GM23338 (cell line): ENCODE data around the gene ADAMTSL2. TPM values are rescaled to one million over a fixed set of nuclear protein-coding genes. Genes with fewer than 3 reads are reported as not detected.

Experiments
- ATAC-seq: fragments of 200-7000 bp; cut with Tn5 transposase; 3 replicates; pipeline ENCODE4 v1.9.1; 2020
- DNase-seq: peaks from one replicate; pipeline ENCODE4 v3.0.0-alpha.2; 2015; ENCODE audit warnings: low spot score
- H2AFZ ChIP-seq: fragments of 200-600 bp; sonication (generic); 2 replicates; pipeline ENCODE4 v1.8.0; 2016; ENCODE audit warnings: antibody characterized with exemption, mild to moderate bottlenecking, moderate library complexity
- H3F3A ChIP-seq: fragments of 200-600 bp; sonication (generic); replicated peaks from 2 replicates; pipeline ENCODE4 v1.8.0; 2017; ENCODE audit warnings: antibody characterized with exemption, mixed run types, low read depth
- H3K27ac ChIP-seq: fragments of 200-600 bp; sonication (generic); 2 replicates; pipeline ENCODE4 v1.6.1; 2016; ENCODE audit warnings: low read depth
- H3K27me3 ChIP-seq: fragments of 200-600 bp; sonication (generic); 2 replicates; pipeline ENCODE4 v1.8.0; 2016; ENCODE audit warnings: mild to moderate bottlenecking, mixed run types, moderate library complexity; ENCODE audit not compliant: insufficient read depth
- H3K36me3 ChIP-seq: fragments of 200-600 bp; sonication (generic); 2 replicates; pipeline ENCODE4 v1.8.0; 2016; ENCODE audit warnings: mild to moderate bottlenecking; ENCODE audit not compliant: insufficient read depth
- H3K4me1 ChIP-seq: fragments of 200-600 bp; sonication (generic); 2 replicates; pipeline ENCODE4 v1.8.0; 2016; ENCODE audit warnings: mild to moderate bottlenecking, moderate library complexity; ENCODE audit not compliant: insufficient read depth
- H3K4me2 ChIP-seq: fragments of 200-600 bp; sonication (generic); 2 replicates; pipeline ENCODE4 v1.7.1; 2017; ENCODE audit warnings: mixed run types
- H3K4me3 ChIP-seq: fragments of 200-600 bp; sonication (generic); 2 replicates; pipeline ENCODE4 v1.6.1; 2016; ENCODE audit warnings: mixed run types
- H3K79me2 ChIP-seq: fragments of 200-600 bp; sonication (generic); replicated peaks from 2 replicates; pipeline ENCODE4 v1.8.0; 2017; ENCODE audit warnings: mild to moderate bottlenecking; ENCODE audit not compliant: insufficient read depth
- H3K9me2 ChIP-seq: fragments of 200-600 bp; sonication (generic); 2 replicates; pipeline ENCODE4 v1.8.0; 2017; ENCODE audit not compliant: insufficient read depth
- H4K20me1 ChIP-seq: fragments of 200-600 bp; sonication (generic); replicated peaks from 2 replicates; pipeline ENCODE4 v1.8.0; 2017; ENCODE audit warnings: mild to moderate bottlenecking; ENCODE audit not compliant: insufficient read depth
- H3K27ac Mint-ChIP-seq: 2 replicates; pipeline ENCODE4 v1.8.0; 2020; ENCODE audit warnings: inconsistent platforms, mild to moderate bottlenecking, moderate library complexity, mixed read lengths
- H3K27me3 Mint-ChIP-seq: 3 replicates; pipeline ENCODE4 v1.8.0; 2022; ENCODE audit warnings: low read depth, mild to moderate bottlenecking, moderate library complexity, mixed read lengths, inconsistent platforms; ENCODE audit not compliant: insufficient read depth, poor library complexity
- H3K36me3 Mint-ChIP-seq: 3 replicates; pipeline ENCODE4 v1.8.0; 2021; ENCODE audit warnings: low read depth, mild to moderate bottlenecking, inconsistent platforms, moderate library complexity, mixed read lengths
- H3K4me1 Mint-ChIP-seq: 3 replicates; pipeline ENCODE4 v1.8.0; 2020; ENCODE audit warnings: mild to moderate bottlenecking, inconsistent platforms, mixed read lengths
- H3K4me3 Mint-ChIP-seq: 3 replicates; pipeline ENCODE4 v1.8.0; 2021; ENCODE audit warnings: moderate library complexity, mild to moderate bottlenecking, inconsistent platforms, mixed read lengths
- H3K9me3 Mint-ChIP-seq: 3 replicates; pipeline ENCODE4 v1.8.0; 2020; ENCODE audit warnings: moderate library complexity, mild to moderate bottlenecking, inconsistent platforms, mixed read lengths
- EZH2 ChIP-seq: fragments of 200-600 bp; sonication (generic); IDR thresholded peaks from one replicate; pipeline ENCODE4 v1.8.0; 2017; ENCODE audit warnings: antibody characterized with exemption, mild to moderate bottlenecking, low read depth; ENCODE audit not compliant: unreplicated experiment
- JUNB ChIP-seq: IDR thresholded peaks from one replicate; pipeline ENCODE4 v1.6.1; 2016; ENCODE audit warnings: antibody characterized with exemption; ENCODE audit not compliant: unreplicated experiment
- POLR2AphosphoS5 ChIP-seq: IDR thresholded peaks from 2 replicates; pipeline ENCODE4 v1.6.1; 2016; ENCODE audit warnings: antibody characterized with exemption, low read depth
- STAT1 ChIP-seq: IDR thresholded peaks from one replicate; pipeline ENCODE4 v1.6.1; 2016; ENCODE audit warnings: antibody characterized with exemption; ENCODE audit not compliant: unreplicated experiment
- ZNF114 ChIP-seq: fragments of 250-450 bp; sonication (Bioruptor Pico); IDR thresholded peaks from 2 replicates; pipeline ENCODE4 v1.5.0; 2020; ENCODE audit warnings: mild to moderate bottlenecking, moderate library complexity
- polyA plus RNA-seq: library from polyadenylated mRNA; unstranded; fragments of >200 nt; fragmentation: Nextera tagmentation; extraction: Ambion mirVana; gene quantifications from 2 replicates; pipeline ENCODE4 v1.2.1, GENCODE V29; 2016
- total RNA-seq: library from RNA; depleted of rRNA; stranded (reverse); fragments of >200 nt; shearing (Covaris generic); gene quantifications from 2 replicates; pipeline ENCODE4 v1.2.3, GENCODE V29; 2014
- TF ChIP-seq, protein P1 (sequence below): fragments of 250-450 bp; sonication (Bioruptor Pico); IDR thresholded peaks from 2 replicates; pipeline ENCODE4 v1.5.0; 2020; ENCODE audit warnings: mild to moderate bottlenecking, moderate library complexity
- TF ChIP-seq, protein P2 (sequence below): IDR thresholded peaks from one replicate; pipeline ENCODE4 v1.6.1; 2018; ENCODE audit warnings: antibody characterized with exemption; ENCODE audit not compliant: unreplicated experiment
- TF ChIP-seq, protein P3 (sequence below): IDR thresholded peaks from 2 replicates; pipeline ENCODE4 v1.6.1; 2016; ENCODE audit warnings: antibody characterized with exemption
- TF ChIP-seq, protein P4 (sequence below), 2 experiments: fragments of 200-600 bp in 1 of 2; sonication (generic) in 1 of 2; conservative IDR thresholded peaks; 2 replicates each; pipeline versions ENCODE4 v1.5.1 to v1.6.1; 2016 to 2017; ENCODE audit warnings: antibody characterized with exemption in 2 of 2, low read depth in 2 of 2, mild to moderate bottlenecking in 2 of 2, moderate library complexity in 1 of 2

Gene ADAMTSL2
- total and polyA plus RNA-seq, 2 experiments from 2014 or later: 0.15 to 0.66 TPM

DNA sequence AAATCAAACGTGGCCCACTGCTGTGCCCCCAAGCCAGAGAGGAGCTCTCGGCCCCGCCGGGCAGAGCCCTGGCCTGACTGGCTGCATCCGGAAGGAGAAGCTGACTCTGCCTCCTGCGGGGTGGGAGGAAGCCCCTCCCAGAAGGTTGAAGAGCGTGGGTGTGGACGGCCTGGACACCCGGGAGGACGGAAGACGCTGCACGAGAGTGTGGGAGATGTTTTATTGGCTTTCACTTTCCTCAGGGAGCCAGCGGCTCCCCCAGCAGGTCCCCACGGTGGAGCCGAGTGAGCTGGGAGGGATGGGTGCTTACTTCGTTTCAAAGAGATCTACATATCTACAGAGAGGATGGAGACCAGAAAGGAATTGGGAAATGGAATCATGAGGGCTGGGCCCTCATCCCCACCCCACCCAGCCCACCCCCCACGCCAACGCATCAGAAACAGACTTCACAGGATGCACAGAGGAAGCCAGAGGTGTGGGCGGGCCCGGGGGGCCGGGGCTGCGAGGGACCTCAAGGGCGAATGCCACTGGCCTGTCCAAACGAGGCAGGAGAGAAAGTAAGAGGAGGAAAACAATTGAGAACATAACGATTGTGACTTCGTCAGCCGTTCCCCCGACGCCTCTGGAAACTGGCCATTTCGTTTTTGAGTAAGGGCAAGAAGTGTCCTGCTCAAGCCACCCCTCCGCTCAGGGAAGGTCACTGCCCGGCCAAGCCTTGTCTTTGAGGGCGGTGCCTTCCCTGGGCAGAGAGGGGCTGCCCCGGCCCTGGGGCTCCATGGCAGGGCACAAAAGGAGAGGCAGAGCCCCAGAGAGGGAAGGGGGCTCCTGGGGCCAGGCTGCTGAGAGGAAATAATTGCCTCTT lies 42.6 kb downstream of the ADAMTSL2 start:
- H3K4me1 ChIP-seq: no peaks in the 10 kb centered on the region
- no peaks in the 10 kb centered on the region for H3K9me3 Mint-ChIP-seq
- TF ChIP-seq EZH2 (no peak), POLR2AphosphoS5 (no peak), STAT1 (no peak), ZNF114 (CRISPR knock-in tag) (no peak), JUNB (no peak)
- TF ChIP-seq, protein P1, sequence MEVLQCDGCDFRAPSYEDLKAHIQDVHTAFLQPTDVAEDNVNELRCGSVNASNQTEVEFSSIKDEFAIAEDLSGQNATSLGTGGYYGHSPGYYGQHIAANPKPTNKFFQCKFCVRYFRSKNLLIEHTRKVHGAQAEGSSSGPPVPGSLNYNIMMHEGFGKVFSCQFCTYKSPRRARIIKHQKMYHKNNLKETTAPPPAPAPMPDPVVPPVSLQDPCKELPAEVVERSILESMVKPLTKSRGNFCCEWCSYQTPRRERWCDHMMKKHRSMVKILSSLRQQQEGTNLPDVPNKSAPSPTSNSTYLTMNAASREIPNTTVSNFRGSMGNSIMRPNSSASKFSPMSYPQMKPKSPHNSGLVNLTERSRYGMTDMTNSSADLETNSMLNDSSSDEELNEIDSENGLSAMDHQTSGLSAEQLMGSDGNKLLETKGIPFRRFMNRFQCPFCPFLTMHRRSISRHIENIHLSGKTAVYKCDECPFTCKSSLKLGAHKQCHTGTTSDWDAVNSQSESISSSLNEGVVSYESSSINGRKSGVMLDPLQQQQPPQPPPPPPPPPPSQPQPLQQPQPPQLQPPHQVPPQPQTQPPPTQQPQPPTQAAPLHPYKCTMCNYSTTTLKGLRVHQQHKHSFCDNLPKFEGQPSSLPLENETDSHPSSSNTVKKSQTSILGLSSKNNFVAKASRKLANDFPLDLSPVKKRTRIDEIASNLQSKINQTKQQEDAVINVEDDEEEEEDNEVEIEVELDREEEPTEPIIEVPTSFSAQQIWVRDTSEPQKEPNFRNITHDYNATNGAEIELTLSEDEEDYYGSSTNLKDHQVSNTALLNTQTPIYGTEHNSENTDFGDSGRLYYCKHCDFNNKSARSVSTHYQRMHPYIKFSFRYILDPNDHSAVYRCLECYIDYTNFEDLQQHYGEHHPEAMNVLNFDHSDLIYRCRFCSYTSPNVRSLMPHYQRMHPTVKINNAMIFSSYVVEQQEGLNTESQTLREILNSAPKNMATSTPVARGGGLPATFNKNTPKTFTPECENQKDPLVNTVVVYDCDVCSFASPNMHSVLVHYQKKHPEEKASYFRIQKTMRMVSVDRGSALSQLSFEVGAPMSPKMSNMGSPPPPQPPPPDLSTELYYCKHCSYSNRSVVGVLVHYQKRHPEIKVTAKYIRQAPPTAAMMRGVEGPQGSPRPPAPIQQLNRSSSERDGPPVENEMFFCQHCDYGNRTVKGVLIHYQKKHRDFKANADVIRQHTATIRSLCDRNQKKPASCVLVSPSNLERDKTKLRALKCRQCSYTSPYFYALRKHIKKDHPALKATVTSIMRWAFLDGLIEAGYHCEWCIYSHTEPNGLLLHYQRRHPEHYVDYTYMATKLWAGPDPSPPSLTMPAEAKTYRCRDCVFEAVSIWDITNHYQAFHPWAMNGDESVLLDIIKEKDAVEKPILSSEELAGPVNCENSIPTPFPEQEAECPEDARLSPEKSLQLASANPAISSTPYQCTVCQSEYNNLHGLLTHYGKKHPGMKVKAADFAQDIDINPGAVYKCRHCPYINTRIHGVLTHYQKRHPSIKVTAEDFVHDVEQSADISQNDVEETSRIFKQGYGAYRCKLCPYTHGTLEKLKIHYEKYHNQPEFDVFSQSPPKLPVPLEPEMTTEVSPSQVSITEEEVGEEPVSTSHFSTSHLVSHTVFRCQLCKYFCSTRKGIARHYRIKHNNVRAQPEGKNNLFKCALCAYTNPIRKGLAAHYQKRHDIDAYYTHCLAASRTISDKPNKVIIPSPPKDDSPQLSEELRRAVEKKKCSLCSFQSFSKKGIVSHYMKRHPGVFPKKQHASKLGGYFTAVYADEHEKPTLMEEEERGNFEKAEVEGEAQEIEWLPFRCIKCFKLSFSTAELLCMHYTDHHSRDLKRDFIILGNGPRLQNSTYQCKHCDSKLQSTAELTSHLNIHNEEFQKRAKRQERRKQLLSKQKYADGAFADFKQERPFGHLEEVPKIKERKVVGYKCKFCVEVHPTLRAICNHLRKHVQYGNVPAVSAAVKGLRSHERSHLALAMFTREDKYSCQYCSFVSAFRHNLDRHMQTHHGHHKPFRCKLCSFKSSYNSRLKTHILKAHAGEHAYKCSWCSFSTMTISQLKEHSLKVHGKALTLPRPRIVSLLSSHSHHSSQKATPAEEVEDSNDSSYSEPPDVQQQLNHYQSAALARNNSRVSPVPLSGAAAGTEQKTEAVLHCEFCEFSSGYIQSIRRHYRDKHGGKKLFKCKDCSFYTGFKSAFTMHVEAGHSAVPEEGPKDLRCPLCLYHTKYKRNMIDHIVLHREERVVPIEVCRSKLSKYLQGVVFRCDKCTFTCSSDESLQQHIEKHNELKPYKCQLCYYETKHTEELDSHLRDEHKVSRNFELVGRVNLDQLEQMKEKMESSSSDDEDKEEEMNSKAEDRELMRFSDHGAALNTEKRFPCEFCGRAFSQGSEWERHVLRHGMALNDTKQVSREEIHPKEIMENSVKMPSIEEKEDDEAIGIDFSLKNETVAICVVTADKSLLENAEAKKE (CRISPR knock-in tag): no peak
- TF ChIP-seq, protein P2, sequence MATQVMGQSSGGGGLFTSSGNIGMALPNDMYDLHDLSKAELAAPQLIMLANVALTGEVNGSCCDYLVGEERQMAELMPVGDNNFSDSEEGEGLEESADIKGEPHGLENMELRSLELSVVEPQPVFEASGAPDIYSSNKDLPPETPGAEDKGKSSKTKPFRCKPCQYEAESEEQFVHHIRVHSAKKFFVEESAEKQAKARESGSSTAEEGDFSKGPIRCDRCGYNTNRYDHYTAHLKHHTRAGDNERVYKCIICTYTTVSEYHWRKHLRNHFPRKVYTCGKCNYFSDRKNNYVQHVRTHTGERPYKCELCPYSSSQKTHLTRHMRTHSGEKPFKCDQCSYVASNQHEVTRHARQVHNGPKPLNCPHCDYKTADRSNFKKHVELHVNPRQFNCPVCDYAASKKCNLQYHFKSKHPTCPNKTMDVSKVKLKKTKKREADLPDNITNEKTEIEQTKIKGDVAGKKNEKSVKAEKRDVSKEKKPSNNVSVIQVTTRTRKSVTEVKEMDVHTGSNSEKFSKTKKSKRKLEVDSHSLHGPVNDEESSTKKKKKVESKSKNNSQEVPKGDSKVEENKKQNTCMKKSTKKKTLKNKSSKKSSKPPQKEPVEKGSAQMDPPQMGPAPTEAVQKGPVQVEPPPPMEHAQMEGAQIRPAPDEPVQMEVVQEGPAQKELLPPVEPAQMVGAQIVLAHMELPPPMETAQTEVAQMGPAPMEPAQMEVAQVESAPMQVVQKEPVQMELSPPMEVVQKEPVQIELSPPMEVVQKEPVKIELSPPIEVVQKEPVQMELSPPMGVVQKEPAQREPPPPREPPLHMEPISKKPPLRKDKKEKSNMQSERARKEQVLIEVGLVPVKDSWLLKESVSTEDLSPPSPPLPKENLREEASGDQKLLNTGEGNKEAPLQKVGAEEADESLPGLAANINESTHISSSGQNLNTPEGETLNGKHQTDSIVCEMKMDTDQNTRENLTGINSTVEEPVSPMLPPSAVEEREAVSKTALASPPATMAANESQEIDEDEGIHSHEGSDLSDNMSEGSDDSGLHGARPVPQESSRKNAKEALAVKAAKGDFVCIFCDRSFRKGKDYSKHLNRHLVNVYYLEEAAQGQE: no peak
- TF ChIP-seq, protein P3, sequence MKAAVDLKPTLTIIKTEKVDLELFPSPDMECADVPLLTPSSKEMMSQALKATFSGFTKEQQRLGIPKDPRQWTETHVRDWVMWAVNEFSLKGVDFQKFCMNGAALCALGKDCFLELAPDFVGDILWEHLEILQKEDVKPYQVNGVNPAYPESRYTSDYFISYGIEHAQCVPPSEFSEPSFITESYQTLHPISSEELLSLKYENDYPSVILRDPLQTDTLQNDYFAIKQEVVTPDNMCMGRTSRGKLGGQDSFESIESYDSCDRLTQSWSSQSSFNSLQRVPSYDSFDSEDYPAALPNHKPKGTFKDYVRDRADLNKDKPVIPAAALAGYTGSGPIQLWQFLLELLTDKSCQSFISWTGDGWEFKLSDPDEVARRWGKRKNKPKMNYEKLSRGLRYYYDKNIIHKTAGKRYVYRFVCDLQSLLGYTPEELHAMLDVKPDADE: no peak
- TF ChIP-seq, protein P4, sequence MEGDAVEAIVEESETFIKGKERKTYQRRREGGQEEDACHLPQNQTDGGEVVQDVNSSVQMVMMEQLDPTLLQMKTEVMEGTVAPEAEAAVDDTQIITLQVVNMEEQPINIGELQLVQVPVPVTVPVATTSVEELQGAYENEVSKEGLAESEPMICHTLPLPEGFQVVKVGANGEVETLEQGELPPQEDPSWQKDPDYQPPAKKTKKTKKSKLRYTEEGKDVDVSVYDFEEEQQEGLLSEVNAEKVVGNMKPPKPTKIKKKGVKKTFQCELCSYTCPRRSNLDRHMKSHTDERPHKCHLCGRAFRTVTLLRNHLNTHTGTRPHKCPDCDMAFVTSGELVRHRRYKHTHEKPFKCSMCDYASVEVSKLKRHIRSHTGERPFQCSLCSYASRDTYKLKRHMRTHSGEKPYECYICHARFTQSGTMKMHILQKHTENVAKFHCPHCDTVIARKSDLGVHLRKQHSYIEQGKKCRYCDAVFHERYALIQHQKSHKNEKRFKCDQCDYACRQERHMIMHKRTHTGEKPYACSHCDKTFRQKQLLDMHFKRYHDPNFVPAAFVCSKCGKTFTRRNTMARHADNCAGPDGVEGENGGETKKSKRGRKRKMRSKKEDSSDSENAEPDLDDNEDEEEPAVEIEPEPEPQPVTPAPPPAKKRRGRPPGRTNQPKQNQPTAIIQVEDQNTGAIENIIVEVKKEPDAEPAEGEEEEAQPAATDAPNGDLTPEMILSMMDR (conservative IDR thresholded peaks at IDR 0.05; ENCODE audit: low read depth in 2 of 2): no peak
- H3K9me2 ChIP-seq: no peaks in the 10 kb centered on the region
- peaks cover 33% of the 10 kb centered on the region for H3K4me1 Mint-ChIP-seq
- no peaks in the 10 kb centered on the region; the same call in 2 of the 3 replicates for H3K36me3 Mint-ChIP-seq
- no peak overlapping the region for H3K4me3 ChIP-seq
- no peaks in the 10 kb centered on the region for H3K36me3 ChIP-seq
- no peak overlapping the region for H3K4me3 Mint-ChIP-seq
- no peaks in the 10 kb centered on the region for H3F3A ChIP-seq
- no peak overlapping the region for H3K27ac ChIP-seq
- no peaks in the 10 kb centered on the region for H3K27me3 ChIP-seq
- ATAC-seq (no peak), DNase-seq (no peak)
- H3K4me2 ChIP-seq: no peak overlapping the region
- H4K20me1 ChIP-seq: no peaks in the 10 kb centered on the region
- H3K79me2 ChIP-seq: no peaks in the 10 kb centered on the region
- no peak overlapping the region for H3K27ac Mint-ChIP-seq
- H2AFZ ChIP-seq: no peak overlapping the region
- peaks cover 19% of the 10 kb centered on the region for H3K27me3 Mint-ChIP-seq
